IMR-90 (cell line): ENCODE data around the gene PERM1. TPM values are rescaled to one million over a fixed set of nuclear protein-coding genes. Genes with fewer than 3 reads are reported as not detected.

Experiments
- ATAC-seq: fragments of 200-7000 bp; cut with Tn5 transposase; 2 replicates; pipeline ENCODE4 v1.9.1; 2020; ENCODE audit warnings: low read depth, mild to moderate bottlenecking, moderate library complexity
- BruUV-seq: library from RNA; stranded (reverse); fragments of 400-500 nt; replicated peaks from 2 replicates; lab custom pipeline; 2021; lab: Mats Ljungman, UMichigan
- CTCF ChIA-PET: fragments of 300-600 bp; formaldehyde crosslinking; extraction: SDS; loops from one replicate; lab custom pipeline; 2021; ENCODE audit warnings: antibody characterized with exemption; lab: Yijun Ruan, JAX
- POLR2A ChIA-PET: fragments of 300-600 bp; sonication (Branson Sonifier 250); formaldehyde crosslinking; loops from one replicate; lab custom pipeline; 2022; ENCODE audit warnings: antibody characterized with exemption; ENCODE audit not compliant: unreplicated experiment; lab: Charles Lee
- DNase-seq: peaks from one replicate; pipeline ENCODE4 v3.0.0; 2013
- H2AFZ ChIP-seq: replicated peaks from 2 replicates; pipeline ENCODE3; 2013; ENCODE audit warnings: low read length, mild to moderate bottlenecking; ENCODE audit not compliant: poor library complexity
- H2AK5ac ChIP-seq: 2 replicates; pipeline ENCODE4 v1.6.1; 2013; ENCODE audit warnings: low read depth, low read length, inconsistent platforms
- H2AK9ac ChIP-seq: replicated peaks from 2 replicates; pipeline ENCODE3; 2013; ENCODE audit warnings: mild to moderate bottlenecking, low read depth, low read length, moderate library complexity; ENCODE audit not compliant: poor library complexity
- H2BK120ac ChIP-seq: 2 replicates; pipeline ENCODE4 v1.6.1; 2013; ENCODE audit warnings: low read depth, low read length, inconsistent platforms
- H2BK15ac ChIP-seq: 3 replicates; pipeline ENCODE4 v1.6.1; 2013; ENCODE audit warnings: low read depth, low read length, inconsistent platforms
- H2BK20ac ChIP-seq: 2 replicates; pipeline ENCODE4 v1.6.1; 2013; ENCODE audit warnings: low read depth, mild to moderate bottlenecking, inconsistent platforms, low read length, moderate library complexity
- H2BK5ac ChIP-seq: 2 replicates; pipeline ENCODE4 v1.6.1; 2013; ENCODE audit warnings: mild to moderate bottlenecking, low read depth, low read length, inconsistent platforms; ENCODE audit not compliant: poor library complexity, severe bottlenecking
- H3K14ac ChIP-seq: replicated peaks from 2 replicates; pipeline ENCODE4 v1.6.1; 2013; ENCODE audit warnings: low read depth, low read length, inconsistent platforms
- H3K18ac ChIP-seq: 2 replicates; pipeline ENCODE4 v1.6.1; 2013; ENCODE audit warnings: low read depth, low read length, control low read depth
- H3K23ac ChIP-seq: 2 replicates; pipeline ENCODE4 v1.6.1; 2013; ENCODE audit warnings: low read depth, low read length, inconsistent platforms
- H3K27ac ChIP-seq: 2 replicates; pipeline ENCODE4 v1.5.1; 2013; ENCODE audit warnings: mild to moderate bottlenecking, control low read depth, low read length; ENCODE audit not compliant: insufficient read depth
- H3K27me3 ChIP-seq: 2 replicates; pipeline ENCODE4 v1.6.1; 2013; ENCODE audit warnings: low read length; ENCODE audit not compliant: control insufficient read depth, insufficient read depth
- H3K36me3 ChIP-seq: 2 replicates; pipeline ENCODE4 v1.6.1; 2013; ENCODE audit warnings: low read length, mixed read lengths; ENCODE audit not compliant: control insufficient read depth, insufficient read depth
- H3K4ac ChIP-seq: 2 replicates; pipeline ENCODE4 v1.6.1; 2013; ENCODE audit warnings: low read depth, low read length, inconsistent platforms
- H3K4me1 ChIP-seq: 2 replicates; pipeline ENCODE4 v1.6.1; 2013; ENCODE audit warnings: low read length, mixed read lengths; ENCODE audit not compliant: control insufficient read depth, insufficient read depth
- H3K4me2 ChIP-seq: 2 replicates; pipeline ENCODE4 v1.6.1; 2013; ENCODE audit warnings: low read depth, mild to moderate bottlenecking, control low read depth, low read length, moderate library complexity
- H3K4me3 ChIP-seq: 2 replicates; pipeline ENCODE4 v1.5.1; 2013; ENCODE audit warnings: low read depth, mild to moderate bottlenecking, control low read depth, low read length, moderate library complexity; ENCODE audit not compliant: insufficient read depth
- H3K56ac ChIP-seq: 2 replicates; pipeline ENCODE4 v1.6.1; 2013; ENCODE audit warnings: low read length, inconsistent platforms; ENCODE audit not compliant: insufficient read depth; ENCODE audit errors: extremely low read depth
- H3K79me1 ChIP-seq, 2 experiments: 2 replicates each; pipeline ENCODE4 v1.6.1; 2013; ENCODE audit warnings: low read length in 2 of 2, inconsistent platforms in 1 of 2, low read depth in 1 of 2
- H3K9ac ChIP-seq: 2 replicates; pipeline ENCODE4 v1.6.1; 2013; ENCODE audit warnings: low read depth, low read length, control low read depth
- H3K9me1 ChIP-seq: 2 replicates; pipeline ENCODE4 v1.6.1; 2013; ENCODE audit warnings: low read length, inconsistent platforms; ENCODE audit not compliant: insufficient read depth
- H3K9me3 ChIP-seq: 2 replicates; pipeline ENCODE4 v1.6.1; 2013; ENCODE audit warnings: low read length; ENCODE audit not compliant: control insufficient read depth, insufficient read depth
- H4K20me1 ChIP-seq: 2 replicates; pipeline ENCODE4 v1.6.1; 2013; ENCODE audit warnings: low read length, inconsistent platforms; ENCODE audit not compliant: insufficient read depth
- H4K5ac ChIP-seq: 2 replicates; pipeline ENCODE4 v1.6.1; 2013; ENCODE audit warnings: mild to moderate bottlenecking, low read depth, low read length, control low read depth
- H4K8ac ChIP-seq, 2 experiments: 2 replicates each; pipeline ENCODE4 v1.6.1; 2013; ENCODE audit warnings: low read depth in 2 of 2, low read length in 2 of 2, control low read depth in 1 of 2, inconsistent platforms in 1 of 2
- H4K91ac ChIP-seq: 2 replicates; pipeline ENCODE4 v1.6.1; 2013; ENCODE audit warnings: low read depth, low read length, inconsistent platforms; ENCODE audit not compliant: insufficient read depth
- BHLHE40 ChIP-seq: fragments of 150-350 bp; IDR thresholded peaks from 2 replicates; pipeline ENCODE4 v1.6.1; 2016; ENCODE audit warnings: mild to moderate bottlenecking, low read depth, low read length
- CEBPB ChIP-seq: IDR thresholded peaks from 2 replicates; pipeline ENCODE4 v1.6.1; 2012; ENCODE audit warnings: low read depth, low read length, improper control_type of control experiment
- CHD1 ChIP-seq: IDR thresholded peaks from 2 replicates; pipeline ENCODE4 v1.6.1; 2012; ENCODE audit warnings: low read depth, low read length, improper control_type of control experiment
- CTCF ChIP-seq: conservative IDR thresholded peaks from 2 replicates; pipeline ENCODE4 v1.5.1; 2012; ENCODE audit warnings: mild to moderate bottlenecking, low read depth, low read length, improper control_type of control experiment
- ELK1 ChIP-seq: fragments of 150-350 bp; IDR thresholded peaks from 2 replicates; pipeline ENCODE4 v1.6.1; 2016; ENCODE audit warnings: low read depth, mild to moderate bottlenecking, low read length, moderate library complexity, borderline replicate concordance
- FOS ChIP-seq: fragments of 150-350 bp; IDR thresholded peaks from 2 replicates; pipeline ENCODE4 v1.6.1; 2016; ENCODE audit warnings: low read depth, low read length
- MXI1 ChIP-seq: IDR thresholded peaks from 2 replicates; pipeline ENCODE4 v1.6.1; 2012; ENCODE audit warnings: low read depth, mild to moderate bottlenecking, low read length, moderate library complexity, borderline replicate concordance
- NFE2L2 ChIP-seq: fragments of 150-350 bp; IDR thresholded peaks from 2 replicates; pipeline ENCODE4 v1.6.1; 2016; ENCODE audit warnings: low read depth, mild to moderate bottlenecking, low read length
- POLR2A ChIP-seq: IDR thresholded peaks from 2 replicates; pipeline ENCODE4 v1.6.1; 2012; ENCODE audit warnings: mild to moderate bottlenecking, low read depth, low read length
- RAD21 ChIP-seq: IDR thresholded peaks from 2 replicates; pipeline ENCODE4 v1.6.1; 2012; ENCODE audit warnings: low read length, improper control_type of control experiment
- RCOR1 ChIP-seq: IDR thresholded peaks from 2 replicates; pipeline ENCODE4 v1.6.1; 2012; ENCODE audit warnings: mild to moderate bottlenecking, low read length, improper control_type of control experiment; ENCODE audit not compliant: insufficient replicate concordance
- RFX5 ChIP-seq: IDR thresholded peaks from 2 replicates; pipeline ENCODE4 v1.8.0; 2012; ENCODE audit warnings: low read depth, mild to moderate bottlenecking, low read length, moderate library complexity
- SMC3 ChIP-seq: fragments of 150-350 bp; IDR thresholded peaks from 2 replicates; pipeline ENCODE4 v1.6.1; 2016; ENCODE audit warnings: low read depth, mild to moderate bottlenecking, antibody characterized with exemption, low read length, moderate library complexity
- USF2 ChIP-seq: fragments of 150-350 bp; IDR thresholded peaks from 2 replicates; pipeline ENCODE4 v1.6.1; 2017; ENCODE audit warnings: mild to moderate bottlenecking, antibody characterized with exemption, low read length, low read depth
- WGBS, 2 experiments: methylation state at CpG; one replicate each; pipeline versions ENCODE4 v1.1.5 to v1.1.7; 2013; ENCODE audit warnings: missing lambda C conversion rate in 2 of 2; ENCODE audit not compliant: insufficient read length in 1 of 2; ENCODE audit errors: extremely low coverage in 2 of 2; 5-methylcytosine and 5-hydroxymethylcytosine counted together
- dilution Hi-C: fragments of 300-500 bp; cut with HindIII; formaldehyde crosslinking; loops from one replicate; pipeline ENCODE4 v1.14.3; 2018; ENCODE audit warnings: low sequenced_read_pairs; ENCODE audit not compliant: unreplicated experiment
- in situ Hi-C: fragments of 300-500 bp; cut with MboI; formaldehyde crosslinking; loops from 3 replicates; pipeline ENCODE4 v1.14.3; 2019; ENCODE audit warnings: low sequenced_read_pairs, inconsistent platforms, mixed read lengths
- intact Hi-C: fragments of 100-400 bp; cut with micrococcal nuclease; formaldehyde crosslinking; loops from 2 replicates; pipeline ENCODE4 v1.10.0; 2022
- polyA plus RNA-seq, 3 experiments: library from polyadenylated mRNA; depleted of rRNA; stranded (reverse); fragments of >200 nt; gene quantifications; 2 replicates each; pipeline ENCODE4 v1.2.3, GENCODE V29; 2012; ENCODE audit warnings: low replicate concordance in 1 of 3
- total RNA-seq: library from RNA; depleted of rRNA; stranded (reverse); fragments of >200 nt; gene quantifications from 2 replicates; pipeline ENCODE4 v1.2.3, GENCODE V29; 2012

Gene PERM1
- total and polyA plus RNA-seq, 2 of the 4 experiments (the other 2 are of a cell fraction) = not detected

GRCh38 chr1:966704-967300 is 15.1 kb downstream of the PERM1 start:
- peaks cover 17% of the 10 kb centered on the region for H3K36me3 ChIP-seq
- peak overlapping the region; percentile 61; the same call in 1 of the 2 replicates for H3K23ac ChIP-seq
- in situ Hi-C loops (no loop called here), intact Hi-C loops (no loop called here), dilution Hi-C loops (no loop called here)
- H4K91ac ChIP-seq = peak overlapping the region; percentile 87
- H3K27me3 ChIP-seq = peaks cover 5% of the 10 kb centered on the region; the same call in 1 of the 2 replicates
- peak overlapping the region; percentile 92 for H3K4me3 ChIP-seq
- H3K9ac ChIP-seq = peak overlapping the region; percentile 85
- no peak overlapping the region for H2BK20ac ChIP-seq
- peak overlapping the region; percentile 66 for H2BK120ac ChIP-seq
- peak overlapping the region; percentile 86; the same call in 1 of the 2 replicates for H4K5ac ChIP-seq
- peak overlapping the region; percentile 77; the same call in 1 of the 2 replicates for H3K18ac ChIP-seq
- H2AK9ac ChIP-seq = peak overlapping the region; percentile 93
- H2BK15ac ChIP-seq = no peak overlapping the region; the same call in 2 of the 3 replicates
- H3K4ac ChIP-seq = peak overlapping the region; percentile 75
- peak overlapping the region; percentile 78; the same call in 1 of the 2 replicates for H3K27ac ChIP-seq
- peak overlapping the region; percentile 83 for H2BK5ac ChIP-seq
- H2AK5ac ChIP-seq = peak overlapping the region; percentile 94
- H3K9me3 ChIP-seq = no peaks in the 10 kb centered on the region
- WGBS, 2 experiments = 7% methylated on average over 17 of the region's 60 CpGs; no CpG with 5 or more reads in 1 of the 2 experiments
- peak overlapping the region; percentile 91 for H2AFZ ChIP-seq
- no peak overlapping the region; the same call in 1 of the 2 replicates for H3K56ac ChIP-seq
- H3K14ac ChIP-seq = peak overlapping the region; percentile 62
- peaks cover 6% of the 10 kb centered on the region for H3K9me1 ChIP-seq
- H3K79me1 ChIP-seq = peaks cover under 1 to 16% of the 10 kb centered on the region in 2 experiments; a peak in 3 of 4 replicates
- H3K4me2 ChIP-seq = peak overlapping the region; percentile 96
- no TSS peak for BruUV-seq
- DNase-seq (peak; percentile 50), ATAC-seq (peak; percentile 97)
- ChIA-PET CTCF (no interaction called here), POLR2A (no interaction called here)
- H3K4me1 ChIP-seq = peaks cover 6% of the 10 kb centered on the region; the same call in 1 of the 2 replicates
- peak overlapping the region; percentile 76 to 89; a peak in 3 of 4 replicates for H4K8ac ChIP-seq
- no peaks in the 10 kb centered on the region; the same call in 1 of the 2 replicates for H4K20me1 ChIP-seq
- TF ChIP-seq ELK1 = no peak
- TF ChIP-seq SMC3 = no peak
- no peak for TF ChIP-seq CEBPB
- TF ChIP-seq USF2 = peak; percentile 25; the same call in 1 of the 2 replicates
- TF ChIP-seq BHLHE40 = peak; percentile 58; the same call in 1 of the 2 replicates
- no peak for TF ChIP-seq RCOR1
- no peak for TF ChIP-seq CHD1
- peak; percentile 51; the same call in 1 of the 2 replicates for TF ChIP-seq MXI1
- no peak for TF ChIP-seq RFX5
- no peak for TF ChIP-seq FOS
- TF ChIP-seq CTCF = no peak
- TF ChIP-seq POLR2A = peak; percentile 74
- TF ChIP-seq NFE2L2 = no peak
- 0 out of 2 replicates have a peak, but pooled peaks have one; percentile 7 for TF ChIP-seq RAD21
